HCT116 (cell line): ENCODE measurements around the gene GXYLT2. TPM values are rescaled to one million over a fixed set of nuclear protein-coding genes. Genes with fewer than 3 reads are reported as not detected.

ENCODE experiments used
- ATAC-seq: fragments of 200-7000 bp; cut with Tn5 transposase; 2 replicates; pipeline ENCODE4 v1.9.1; 2020; ENCODE audit warnings: mild to moderate bottlenecking, moderate library complexity
- BruUV-seq: library from RNA; stranded (reverse); fragments of 400-500 nt; replicated peaks from 2 replicates; lab custom pipeline; 2021; lab: Mats Ljungman, UMichigan
- CTCF ChIA-PET: fragments of 300-600 bp; sonication (Branson Sonifier 250); formaldehyde crosslinking; loops from one replicate; lab custom pipeline; 2021; ENCODE audit warnings: antibody characterized with exemption; lab: Charles Lee
- POLR2A ChIA-PET: fragments of 300-600, 350-600 bp; sonication (Branson Sonifier 250); formaldehyde crosslinking; loops from one replicate; lab custom pipeline; 2021; ENCODE audit warnings: antibody characterized with exemption; lab: Charles Lee
- RAD21 ChIA-PET, 2 experiments: fragments of 300-600 bp; sonication (Branson Sonifier 250); formaldehyde crosslinking; loops; one replicate each; lab custom pipeline; 2023; ENCODE audit warnings: low total read pairs in 2 of 2; ENCODE audit not compliant: uncharacterized antibody in 2 of 2, unreplicated experiment in 2 of 2, low non-redundant PET in 1 of 2; lab: Charles Lee
- DNase-seq: peaks from one replicate; pipeline ENCODE4 v3.0.0-alpha.2; 2010; ENCODE audit warnings: low read depth, low spot score
- H2AFZ ChIP-seq: fragments of 200-600 bp; shearing (Covaris generic), sonication (generic); 2 replicates; pipeline ENCODE4 v1.6.1; 2017; ENCODE audit warnings: low read depth, mixed run types, mixed read lengths, antibody characterized with exemption, low read length; ENCODE audit not compliant: poor library complexity, severe bottlenecking
- H3K27ac ChIP-seq: 2 replicates; pipeline ENCODE4 v1.5.1; 2012; ENCODE audit warnings: low read depth, low read length
- H3K27me3 ChIP-seq: fragments of 200-600 bp; sonication (generic); 2 replicates; pipeline ENCODE4 v1.6.1; 2016; ENCODE audit warnings: mixed run types, low read length, mixed read lengths; ENCODE audit not compliant: insufficient read depth
- H3K36me3 ChIP-seq, 2 experiments: fragments of 200-500 bp in 1 of 2; fragments of 200-600 bp in 1 of 2; sonication (Bioruptor generic) in 1 of 2; sonication (generic) in 1 of 2; 2 replicates each; pipeline versions ENCODE4 v1.5.1 to v1.6.1; 2014 to 2016; ENCODE audit warnings: low read length in 2 of 2, inconsistent platforms in 1 of 2, mixed read lengths in 1 of 2, mixed run types in 1 of 2; ENCODE audit not compliant: insufficient read depth in 2 of 2, control insufficient read depth in 1 of 2
- H3K4me1 ChIP-seq, 2 experiments: fragments of 200-600 bp in 1 of 2; sonication (generic) in 1 of 2; 2 replicates each; pipeline versions ENCODE4 v1.5.1 to v1.6.1; 2012 to 2017; ENCODE audit warnings: low read length in 2 of 2, inconsistent platforms in 1 of 2, mild to moderate bottlenecking in 1 of 2, mixed read lengths in 1 of 2, mixed run types in 1 of 2, moderate library complexity in 1 of 2; ENCODE audit not compliant: insufficient read depth in 2 of 2, control insufficient read depth in 1 of 2
- H3K4me2 ChIP-seq: fragments of 200-600 bp; sonication (generic); 2 replicates; pipeline ENCODE4 v1.6.1; 2017; ENCODE audit warnings: mixed run types, low read length, mixed read lengths
- H3K4me3 ChIP-seq, 2 experiments: fragments of 200-600 bp in 1 of 2; sonication (generic) in 1 of 2; replicated peaks in 1 of 2; 2 replicates each; pipeline ENCODE4 v1.5.1; 2011 to 2016; ENCODE audit warnings: low read length in 2 of 2, control low read depth in 1 of 2, low read depth in 1 of 2, mild to moderate bottlenecking in 1 of 2, mixed read lengths in 1 of 2, mixed run types in 1 of 2
- H3K79me2 ChIP-seq: fragments of 200-600 bp; sonication (generic); 2 replicates; pipeline ENCODE4 v1.6.1; 2017; ENCODE audit warnings: mild to moderate bottlenecking, mixed run types, low read length, moderate library complexity, mixed read lengths; ENCODE audit not compliant: insufficient read depth
- H3K9ac ChIP-seq: fragments of 200-600 bp; sonication (generic); 2 replicates; pipeline ENCODE4 v1.6.1; 2016; ENCODE audit warnings: low read length, mixed read lengths
- H3K9me2 ChIP-seq: fragments of 200-600 bp; sonication (generic), shearing (Covaris generic); 2 replicates; pipeline ENCODE4 v1.6.1; 2017; ENCODE audit warnings: mixed run types, mild to moderate bottlenecking, moderate library complexity; ENCODE audit not compliant: insufficient read depth
- H3K9me3 ChIP-seq, 2 experiments: fragments of 200-500 bp in 1 of 2; fragments of 200-600 bp in 1 of 2; sonication (Bioruptor generic) in 1 of 2; sonication (generic) in 1 of 2; 2 replicates each; pipeline ENCODE4 v1.6.1; 2014 to 2017; ENCODE audit warnings: low read length in 2 of 2, mixed read lengths in 2 of 2, inconsistent platforms in 1 of 2, low read depth in 1 of 2, mild to moderate bottlenecking in 1 of 2, mixed run types in 1 of 2, moderate library complexity in 1 of 2; ENCODE audit not compliant: control insufficient read depth in 1 of 2, insufficient read depth in 1 of 2
- H4K20me1 ChIP-seq: fragments of 200-600 bp; sonication (generic), shearing (Covaris generic); 2 replicates; pipeline ENCODE4 v1.6.1; 2017; ENCODE audit warnings: mixed run types, mild to moderate bottlenecking, moderate library complexity; ENCODE audit not compliant: insufficient read depth
- ATF3 ChIP-seq: IDR thresholded peaks from 2 replicates; pipeline ENCODE4 v1.6.1; 2012
- CBX3 ChIP-seq: IDR thresholded peaks from 2 replicates; pipeline ENCODE4 v1.6.1; 2012; ENCODE audit warnings: low read depth
- EGR1 ChIP-seq: IDR thresholded peaks from 2 replicates; pipeline ENCODE4 v1.6.1; 2012; ENCODE audit warnings: low read depth
- ELF1 ChIP-seq: IDR thresholded peaks from 2 replicates; pipeline ENCODE4 v1.6.1; 2012; ENCODE audit warnings: low read depth, borderline replicate concordance
- EZH2 ChIP-seq: fragments of 200-600 bp; sonication (generic); IDR thresholded peaks from 2 replicates; pipeline ENCODE4 v1.6.1; 2017; ENCODE audit warnings: antibody characterized with exemption, mixed run types
- FOSL1 ChIP-seq: IDR thresholded peaks from 2 replicates; pipeline ENCODE4 v1.6.1; 2012; ENCODE audit warnings: low read depth
- JUND ChIP-seq: IDR thresholded peaks from 2 replicates; pipeline ENCODE4 v1.6.1; 2012
- POLR2A ChIP-seq: IDR thresholded peaks from 2 replicates; pipeline ENCODE4 v1.7.0; 2011; ENCODE audit warnings: borderline replicate concordance; ENCODE audit not compliant: insufficient read depth, insufficient read length; ENCODE audit errors: extremely low read depth
- POLR2AphosphoS5 ChIP-seq: IDR thresholded peaks from 2 replicates; pipeline ENCODE4 v1.6.1; 2011; ENCODE audit warnings: mild to moderate bottlenecking, low read depth, low read length, moderate library complexity
- RAD21 ChIP-seq: IDR thresholded peaks from 2 replicates; pipeline ENCODE4 v1.6.1; 2012; ENCODE audit warnings: low read depth, mild to moderate bottlenecking
- REST ChIP-seq: IDR thresholded peaks from 2 replicates; pipeline ENCODE4 v1.6.1; 2012; ENCODE audit warnings: low read depth
- SIN3A ChIP-seq: IDR thresholded peaks from 2 replicates; pipeline ENCODE4 v1.6.1; 2012; ENCODE audit warnings: low read depth
- SP1 ChIP-seq: IDR thresholded peaks from 2 replicates; pipeline ENCODE4 v1.6.1; 2012; ENCODE audit warnings: low read depth
- SRF ChIP-seq: IDR thresholded peaks from 2 replicates; pipeline ENCODE4 v1.6.1; 2012; ENCODE audit warnings: low read depth
- TCF7L2 ChIP-seq: IDR thresholded peaks from 2 replicates; pipeline ENCODE4 v1.7.0; 2011; ENCODE audit warnings: borderline replicate concordance, inconsistent platforms; ENCODE audit not compliant: insufficient read depth, insufficient read length; ENCODE audit errors: extremely low read depth
- YY1 ChIP-seq: IDR thresholded peaks from 2 replicates; pipeline ENCODE4 v1.6.1; 2011; ENCODE audit warnings: low read length, low read depth, moderate library complexity, mild to moderate bottlenecking; ENCODE audit not compliant: insufficient replicate concordance; ENCODE audit errors: extremely low read depth
- ZFX ChIP-seq: fragments of 450-650 bp; IDR thresholded peaks from 2 replicates; pipeline ENCODE4 v1.6.1; 2017
- ZNF274 ChIP-seq: fragments of 200-500 bp; sonication (Bioruptor generic); IDR thresholded peaks from 2 replicates; pipeline ENCODE4 v1.6.1; 2014; ENCODE audit warnings: mild to moderate bottlenecking, low read depth, low read length, inconsistent platforms
- intact Hi-C: fragments of 100-400 bp; cut with micrococcal nuclease; formaldehyde crosslinking; loops from 2 replicates; pipeline ENCODE4 v1.10.0; 2022
- total RNA-seq: library from RNA; stranded (reverse); gene quantifications from one replicate; pipeline ENCODE4 v1.2.1, GENCODE V29; 2021; ENCODE audit not compliant: unreplicated experiment
- TF ChIP-seq, protein P1 (sequence below): IDR thresholded peaks from 2 replicates; pipeline ENCODE4 v1.6.1; 2011; ENCODE audit warnings: mild to moderate bottlenecking, low read length, moderate library complexity; ENCODE audit not compliant: insufficient replicate concordance; ENCODE audit errors: extremely low read depth
- TF ChIP-seq, protein P2 (sequence below): IDR thresholded peaks from 2 replicates; pipeline ENCODE4 v1.6.1; 2012

GXYLT2 gene
- total RNA-seq, 1 experiment from 2014 or later: 5.6 TPM

- Histone ChIP-seq H3K4me1 (peaks cover 0 to 1% of the 10 kb centered on the region in 2 experiments; a peak in 1 of 4 replicates), H4K20me1 (no peaks in the 10 kb centered on the region), H3K9ac (no peak overlapping the region), H3K4me3 (no peak overlapping the region), H3K4me2 (no peak overlapping the region), H3K36me3 (no peaks in the 10 kb centered on the region), H3K79me2 (no peaks in the 10 kb centered on the region), H3K27me3 (no peaks in the 10 kb centered on the region), H2AFZ (no peak overlapping the region), H3K9me3 (no peaks in the 10 kb centered on the region), H3K9me2 (no peaks in the 10 kb centered on the region), H3K27ac (no peak overlapping the region)
- intact Hi-C loops: no loop called here
- no TSS peak for BruUV-seq
- CTCF ChIA-PET: no interaction called here
- RAD21 ChIA-PET: no interaction called here
- no peak for DNase-seq
- POLR2A ChIA-PET: no interaction called here
- TF ChIP-seq JUND (no peak), ELF1 (no peak), SP1 (no peak), ATF3 (no peak), POLR2AphosphoS5 (no peak), REST (no peak), FOSL1 (no peak), SIN3A (no peak), YY1 (no peak), ZNF274 (no peak), CBX3 (no peak), EZH2 (no peak), EGR1 (no peak), POLR2A (no peak), TCF7L2 (no peak), ZFX (no peak), RAD21 (no peak), SRF (no peak)
- TF ChIP-seq, protein P1, sequence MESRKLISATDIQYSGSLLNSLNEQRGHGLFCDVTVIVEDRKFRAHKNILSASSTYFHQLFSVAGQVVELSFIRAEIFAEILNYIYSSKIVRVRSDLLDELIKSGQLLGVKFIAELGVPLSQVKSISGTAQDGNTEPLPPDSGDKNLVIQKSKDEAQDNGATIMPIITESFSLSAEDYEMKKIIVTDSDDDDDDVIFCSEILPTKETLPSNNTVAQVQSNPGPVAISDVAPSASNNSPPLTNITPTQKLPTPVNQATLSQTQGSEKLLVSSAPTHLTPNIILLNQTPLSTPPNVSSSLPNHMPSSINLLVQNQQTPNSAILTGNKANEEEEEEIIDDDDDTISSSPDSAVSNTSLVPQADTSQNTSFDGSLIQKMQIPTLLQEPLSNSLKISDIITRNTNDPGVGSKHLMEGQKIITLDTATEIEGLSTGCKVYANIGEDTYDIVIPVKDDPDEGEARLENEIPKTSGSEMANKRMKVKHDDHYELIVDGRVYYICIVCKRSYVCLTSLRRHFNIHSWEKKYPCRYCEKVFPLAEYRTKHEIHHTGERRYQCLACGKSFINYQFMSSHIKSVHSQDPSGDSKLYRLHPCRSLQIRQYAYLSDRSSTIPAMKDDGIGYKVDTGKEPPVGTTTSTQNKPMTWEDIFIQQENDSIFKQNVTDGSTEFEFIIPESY: no peak
- TF ChIP-seq, protein P2, sequence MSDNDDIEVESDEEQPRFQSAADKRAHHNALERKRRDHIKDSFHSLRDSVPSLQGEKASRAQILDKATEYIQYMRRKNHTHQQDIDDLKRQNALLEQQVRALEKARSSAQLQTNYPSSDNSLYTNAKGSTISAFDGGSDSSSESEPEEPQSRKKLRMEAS: no peak
- no peak for ATAC-seq
Measured at GRCh38 chr3:72962317-72962716, 74.5 kb downstream of the GXYLT2 start.
